Stimulated activated CD4-positive, alpha-beta T cell treated with anti-CD3 and anti-CD28 coated beads, Interleukin-4, amount 100 ng/mL, for 1 hour (primary cell): ENCODE measurements around the gene TNS3.

Experiments
- DNase-seq: peaks from one replicate; pipeline ENCODE4 v3.0.0-alpha.2; 2020

Gene TNS3

DNA sequence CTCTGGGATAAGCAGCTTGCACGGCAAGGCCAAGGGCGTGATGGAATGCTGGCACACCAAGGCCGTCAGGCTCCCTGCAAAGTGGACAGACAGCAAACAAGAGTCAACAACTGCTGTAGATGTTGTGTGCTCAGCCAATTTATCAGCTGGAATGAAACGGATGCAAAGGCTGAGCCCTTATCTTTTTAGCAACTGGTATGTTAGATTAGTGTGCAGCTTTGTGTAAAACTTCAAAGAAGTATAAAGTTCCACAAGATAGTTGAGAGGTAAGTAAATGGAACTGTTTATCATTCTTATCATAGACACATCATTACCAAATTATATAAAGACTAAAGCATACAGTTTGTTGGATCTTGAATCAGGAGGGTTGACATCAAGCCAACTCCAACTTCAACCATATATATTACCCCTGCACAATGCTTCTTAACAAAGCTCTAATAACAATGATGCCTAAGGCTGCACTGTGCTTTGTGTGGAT lies 289.0 kb downstream of the TNS3 start:
- DNase-seq, result no peak

GRCh38 chr7:47291461-47292081 lies 290.3 kb downstream of the TNS3 start:
- DNase-seq, result no peak

- no peak for DNase-seq
These were observed 291.0 kb downstream of the TNS3 start for GRCh38 chr7:47290867-47291266.

DNA sequence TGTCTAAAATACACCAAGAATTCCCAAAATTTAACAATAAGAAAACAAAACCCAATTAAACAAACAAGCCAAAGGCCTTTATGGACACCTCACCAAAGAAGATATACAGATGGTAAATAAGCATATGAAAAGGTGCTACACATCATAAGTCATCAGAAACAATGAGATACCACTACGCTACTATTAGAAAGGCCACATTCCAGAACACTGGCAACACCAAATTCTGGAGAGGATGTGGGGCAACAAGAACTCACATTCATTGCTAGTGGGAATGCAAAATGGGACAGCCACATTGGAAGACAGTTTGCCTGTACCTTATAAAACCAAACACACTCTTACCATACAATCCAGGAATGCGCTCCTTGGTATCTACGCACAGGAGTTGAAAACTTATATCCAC lies 291.4 kb downstream of the TNS3 start:
- no peak for DNase-seq

- no peak for DNase-seq
These were observed 293.9 kb downstream of the TNS3 start for GRCh38 chr7:47288060-47288459.

- no peak for DNase-seq
These were observed 295.9 kb downstream of the TNS3 start for GRCh38 chr7:47285860-47286491.

DNA sequence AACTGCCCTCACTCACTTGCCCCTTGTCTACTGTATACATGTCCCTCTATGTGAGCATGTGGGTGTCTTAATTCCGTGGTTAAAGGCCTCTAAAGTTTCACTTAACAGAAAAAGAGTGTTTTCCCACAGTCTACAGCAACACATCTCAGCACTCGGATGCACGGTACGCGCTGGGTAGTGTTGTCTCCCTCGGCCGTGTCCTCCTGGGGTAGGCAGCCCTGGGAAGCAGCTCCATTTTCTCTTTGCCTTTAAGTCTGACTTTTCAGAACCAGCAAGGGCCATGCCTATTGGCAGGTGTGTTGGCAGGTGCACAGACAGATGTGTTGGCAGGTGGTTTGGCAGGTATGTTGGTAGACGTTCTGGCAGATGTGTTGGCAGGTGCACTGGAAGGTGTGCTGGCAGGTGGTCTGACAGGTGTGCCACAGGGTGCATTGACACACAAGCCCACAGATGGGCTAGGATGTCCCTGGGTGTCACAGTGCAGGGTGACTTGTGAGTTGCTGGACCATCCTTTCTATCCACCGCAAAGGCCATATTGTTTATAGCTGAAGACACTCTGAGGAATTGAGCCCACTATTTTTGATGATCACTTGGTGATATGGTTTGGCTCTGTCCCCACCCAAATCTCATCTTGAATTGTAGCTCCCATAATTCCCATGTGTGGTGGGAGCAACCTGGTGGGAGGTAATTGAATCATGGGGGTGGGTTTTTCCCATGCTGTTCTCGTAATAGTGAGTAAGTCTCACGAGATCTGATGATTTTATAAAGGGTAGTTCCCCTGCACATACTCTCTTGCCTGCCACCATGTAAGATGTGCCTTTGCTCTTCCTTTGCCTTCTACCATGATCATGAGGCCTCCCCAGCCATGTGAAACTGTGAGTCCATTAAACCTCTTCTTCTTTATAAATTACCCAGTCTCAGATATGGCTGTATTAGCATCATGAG lies 296.9 kb downstream of the TNS3 start:
- no peak for DNase-seq

DNA sequence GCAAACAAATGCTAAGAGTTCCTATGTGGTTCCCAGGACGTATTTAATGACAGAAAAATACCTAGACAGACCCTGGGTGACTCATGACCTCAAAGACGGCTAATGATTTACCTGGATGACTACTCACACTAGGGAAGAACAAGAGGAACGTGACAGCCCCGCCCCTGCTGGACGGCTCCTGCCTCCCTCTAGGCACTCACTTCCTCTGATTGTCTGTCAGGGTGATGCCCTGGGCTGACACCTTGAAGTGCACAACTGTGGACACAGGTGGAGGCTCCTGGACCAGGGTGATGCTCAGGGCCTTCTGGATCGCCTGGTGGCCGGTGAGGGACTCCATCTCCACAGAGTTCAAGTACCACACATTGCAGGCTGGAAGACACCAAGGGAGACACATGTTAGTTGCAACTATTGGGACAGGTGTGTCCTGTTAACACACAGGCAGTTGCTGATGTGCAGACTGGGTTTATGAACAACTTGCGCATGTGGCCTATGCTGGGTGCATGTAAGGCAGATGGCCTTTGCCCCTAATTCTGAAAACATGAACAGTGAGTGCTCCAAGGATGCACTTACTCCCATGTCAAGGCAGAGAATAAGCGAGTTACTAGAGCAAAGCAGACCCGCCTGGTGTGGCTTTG lies 298.3 kb downstream of the TNS3 start:
- DNase-seq, result no peak

GRCh38 chr7:47282790-47283496 lies 299.0 kb downstream of the TNS3 start:
- no peak for DNase-seq

DNA sequence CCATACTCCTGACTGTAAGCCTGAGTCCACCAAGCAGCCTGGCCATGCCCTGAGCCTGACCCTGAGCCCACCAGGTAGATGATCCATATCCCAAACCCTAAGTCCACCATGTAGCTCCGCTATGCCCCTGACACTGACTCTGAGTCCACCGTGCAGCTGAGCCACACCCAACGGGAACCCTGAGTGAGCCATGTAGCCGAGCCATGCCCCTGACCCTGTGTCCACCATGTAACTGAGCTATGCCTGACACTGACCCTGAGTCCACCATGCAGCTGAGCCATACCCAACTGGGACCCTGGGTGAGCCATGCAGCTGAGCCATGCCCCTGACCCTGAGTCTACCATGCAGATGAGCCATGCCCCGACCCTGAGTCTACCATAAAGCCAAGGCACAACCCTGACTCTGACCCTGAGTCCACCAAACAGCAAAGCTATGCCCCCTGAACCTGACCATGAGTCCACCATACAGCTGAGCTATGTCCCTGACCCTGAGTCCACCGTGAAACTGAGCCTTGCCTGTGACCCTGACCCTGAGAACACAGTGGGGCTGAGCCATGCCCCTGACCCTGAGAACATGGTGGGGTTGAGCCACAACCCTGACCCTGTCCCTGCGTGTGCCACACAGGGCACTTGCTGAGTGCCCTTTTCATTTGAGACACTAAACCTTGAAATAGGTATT lies 299.8 kb downstream of the TNS3 start:
- no peak for DNase-seq

GRCh38 chr7:47281161-47281560 lies 300.8 kb downstream of the TNS3 start:
- no peak for DNase-seq

GRCh38 chr7:47280114-47280513 lies 301.8 kb downstream of the TNS3 start:
- DNase-seq, result no peak

DNA sequence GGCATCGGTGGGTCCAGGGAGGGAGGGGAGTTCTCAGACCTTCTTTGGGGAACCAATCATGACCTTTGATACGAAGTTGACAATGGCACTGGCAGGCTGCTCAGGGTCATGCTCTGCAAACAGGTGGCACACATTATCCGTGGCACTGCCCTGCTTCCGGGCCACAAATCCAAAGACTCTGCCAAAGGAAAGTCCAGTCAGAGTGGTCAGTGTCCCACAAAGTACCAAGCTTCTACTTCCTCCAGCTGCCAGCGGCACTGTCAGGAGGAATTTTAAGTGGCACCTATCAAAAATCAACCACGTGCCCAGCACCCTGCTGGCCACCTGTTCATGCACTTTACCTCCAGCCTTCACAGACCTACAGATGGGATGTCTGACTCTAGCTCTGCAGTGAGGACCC lies 303.9 kb downstream of the TNS3 start:
- DNase-seq, result no peak

GRCh38 chr7:47277321-47277781 lies 304.6 kb downstream of the TNS3 start:
- DNase-seq, result no peak

DNA sequence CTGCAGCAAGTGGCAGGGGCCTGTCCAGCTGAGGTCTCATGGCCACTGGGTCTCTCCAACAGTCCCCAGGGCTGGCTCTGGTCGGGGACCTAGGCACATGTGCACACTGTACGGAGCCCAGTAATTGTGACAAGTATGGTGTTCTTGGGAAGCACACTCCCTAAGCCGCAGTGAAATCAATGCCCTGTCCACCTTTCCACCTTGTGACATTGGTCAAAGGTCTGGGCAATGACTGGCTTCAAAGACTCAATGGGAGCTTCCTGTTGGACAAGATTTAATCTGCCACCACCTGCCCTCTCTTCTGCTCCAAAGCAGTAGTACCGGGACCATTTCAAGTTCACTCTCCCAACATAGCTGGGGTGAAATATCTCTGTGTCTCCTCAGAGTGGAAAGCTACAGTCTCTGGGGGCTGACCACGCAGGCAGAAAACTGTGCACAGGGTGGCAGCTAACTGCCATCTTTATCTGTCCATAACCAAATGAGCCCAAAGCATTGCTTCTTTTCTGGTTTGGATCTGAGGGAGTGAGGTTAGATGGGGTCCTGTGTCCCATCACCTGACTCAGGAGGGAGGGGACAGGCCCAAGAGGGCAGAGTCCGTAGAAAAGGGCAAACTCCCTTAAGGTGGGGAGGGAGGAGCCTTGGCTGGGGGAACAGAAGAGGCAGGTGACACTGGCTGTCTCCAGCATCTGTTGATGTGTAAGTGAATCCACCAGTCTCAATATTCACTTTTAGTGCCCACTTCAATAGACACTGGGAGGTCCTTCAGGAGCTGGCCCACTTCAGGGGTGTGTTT lies 307.7 kb downstream of the TNS3 start:
- no peak for DNase-seq

GRCh38 chr7:47273088-47273487 lies 308.8 kb downstream of the TNS3 start:
- no peak for DNase-seq

DNA sequence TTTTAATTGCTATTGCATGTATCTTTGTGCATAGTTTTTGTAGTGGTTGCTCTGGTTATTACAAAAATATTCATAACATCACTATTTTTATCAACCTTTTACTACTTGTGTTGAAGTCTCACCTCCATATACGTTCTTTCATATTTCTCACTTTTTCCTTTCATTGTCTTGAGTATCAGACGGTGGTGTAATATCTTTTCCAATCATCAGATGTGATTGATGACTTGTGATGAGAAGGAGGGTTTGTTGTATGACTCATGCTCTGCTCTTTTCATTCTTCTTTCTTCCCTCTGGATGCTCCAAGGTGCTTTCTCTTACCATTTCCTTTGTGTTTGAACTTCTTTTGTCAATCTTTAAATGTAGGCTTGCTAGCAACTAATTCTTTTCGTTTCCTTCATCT lies 310.2 kb downstream of the TNS3 start:
- DNase-seq, result no peak

DNA sequence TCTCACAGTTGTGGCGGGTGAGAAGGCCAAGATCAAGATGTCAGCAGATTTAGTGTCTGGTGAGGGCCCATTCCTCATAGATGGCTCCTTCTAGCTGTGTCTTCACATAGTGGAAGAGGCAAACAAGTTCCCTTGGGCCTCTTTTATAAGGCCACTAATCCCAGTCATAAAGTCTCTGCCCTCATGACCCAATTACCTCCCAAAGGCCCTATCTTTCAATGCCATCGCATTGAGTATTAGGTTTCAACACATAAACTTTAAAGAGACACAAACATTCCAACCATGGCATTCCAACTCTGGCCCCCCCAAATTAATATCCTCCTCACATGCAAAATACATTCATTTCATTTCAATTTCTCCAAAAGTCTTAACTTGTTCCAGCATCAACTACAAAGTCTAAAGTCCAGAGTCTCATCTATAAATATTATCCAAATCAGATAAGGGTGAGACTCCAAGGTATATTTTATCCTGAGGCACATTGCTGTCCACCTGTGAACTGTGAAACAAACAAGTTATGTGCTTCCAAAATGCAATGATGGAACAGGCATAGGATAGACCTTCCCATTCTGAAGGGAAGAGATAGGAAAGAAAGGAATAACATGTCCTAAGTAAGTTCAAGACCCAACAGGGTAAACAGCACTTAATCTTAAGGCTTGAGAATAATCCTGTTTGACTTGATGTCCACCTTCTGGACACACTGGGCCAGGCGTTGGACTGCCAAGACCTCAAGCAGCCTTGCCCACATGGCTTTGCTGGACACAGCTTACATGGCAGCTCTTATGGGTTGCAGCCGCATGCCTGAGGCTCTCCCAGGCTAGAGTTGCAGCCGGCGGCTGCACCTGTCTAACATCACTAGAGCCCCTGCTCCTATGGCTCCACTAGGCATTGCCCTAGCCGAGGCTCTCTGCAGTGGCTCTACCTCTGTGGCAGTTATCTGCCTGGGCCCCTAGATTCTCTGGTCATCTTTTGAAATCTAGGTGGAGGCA lies 312.8 kb downstream of the TNS3 start:
- DNase-seq, result no peak

DNA sequence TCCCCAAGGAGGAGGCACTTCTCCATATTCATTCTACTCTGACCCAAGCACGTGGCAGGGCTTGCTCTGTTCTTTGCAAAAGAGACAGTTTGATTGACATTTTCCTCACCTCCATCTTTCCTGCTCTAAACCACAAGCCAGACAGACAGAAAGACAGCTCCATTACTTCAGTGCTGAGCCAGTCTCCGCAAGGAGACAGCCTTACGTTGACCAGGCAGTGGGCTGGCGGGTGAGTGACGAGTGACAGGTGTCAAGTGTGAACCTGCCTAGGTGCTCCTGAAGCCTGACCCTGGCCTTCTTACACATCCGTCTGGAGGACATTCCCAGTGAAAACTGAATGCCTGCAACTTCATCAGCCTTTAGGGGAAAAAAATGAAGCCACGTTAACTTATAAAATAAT lies 314.6 kb downstream of the TNS3 start:
- DNase-seq, result no peak

GRCh38 chr7:47266799-47267198 lies 315.1 kb downstream of the TNS3 start:
- no peak for DNase-seq
